ENCODE measurements around the gene SUGCT.
A peak's percentile ranks its signal among the peaks of the same experiment; 100 is the strongest.

Gene SUGCT

DNA sequence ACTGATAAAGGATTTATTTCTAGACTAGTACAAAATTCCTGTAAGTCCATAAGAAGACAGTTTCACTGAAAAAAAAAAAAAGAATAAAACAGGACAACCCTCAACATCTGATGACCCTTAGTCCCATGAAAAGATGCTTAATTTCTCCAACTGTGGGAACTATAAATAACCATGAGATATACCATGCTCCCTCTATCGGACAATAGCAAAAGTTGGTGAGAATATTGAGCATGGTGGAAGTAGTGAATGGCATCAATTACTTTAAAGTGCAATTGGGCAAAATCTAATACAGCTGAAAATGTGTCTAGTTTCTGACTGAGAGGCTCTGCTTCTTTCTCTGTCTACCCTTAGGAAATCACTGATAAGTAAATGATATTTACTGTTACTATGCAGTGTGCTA lies 348.8 kb downstream of the SUGCT start:
- DNase-seq = no peak

DNA sequence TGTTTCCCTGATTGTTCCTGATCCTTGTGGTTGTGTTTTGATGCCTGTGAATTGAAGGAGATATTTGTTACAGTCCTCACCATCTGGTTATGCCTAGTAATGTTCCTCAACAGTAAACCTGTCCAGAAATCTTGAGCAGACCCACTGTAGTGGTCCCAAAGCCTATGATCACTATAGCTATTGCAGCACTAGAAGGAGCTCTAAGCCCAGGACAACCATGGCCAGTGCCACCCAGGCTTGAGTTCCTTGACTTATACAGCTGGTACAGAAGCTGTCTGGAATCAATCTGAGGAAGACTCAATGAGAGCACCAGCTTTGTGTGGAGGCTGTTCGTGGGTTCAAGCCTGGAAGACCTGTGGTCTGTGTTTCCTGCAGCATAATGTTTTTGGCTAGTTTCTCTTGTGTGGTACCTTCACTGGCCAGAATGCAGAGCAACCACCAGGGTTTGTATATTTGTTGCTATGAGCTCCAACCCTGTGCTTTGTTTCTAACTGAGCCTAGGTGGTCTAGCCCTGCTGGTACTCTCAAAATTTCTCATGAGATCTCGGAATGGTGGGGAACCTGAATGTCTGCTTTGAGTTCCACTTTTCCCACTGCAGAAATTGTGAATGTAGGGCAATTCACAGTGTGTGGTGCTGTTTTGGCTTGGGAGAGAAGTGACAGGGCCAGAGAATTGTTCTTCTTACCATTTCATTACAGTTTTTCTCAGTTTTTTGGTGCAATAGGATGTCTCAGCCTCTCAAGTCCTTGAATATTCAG lies 355.2 kb downstream of the SUGCT start:
- DNase-seq = no peak

- DNase-seq = no peak
Observed at GRCh38 chr7:40490603-40490924, 355.8 kb downstream of the SUGCT start.

GRCh38 chr7:40492946-40493345 lies 358.1 kb downstream of the SUGCT start:
- no peak for DNase-seq

GRCh38 chr7:40493609-40494051 lies 358.8 kb downstream of the SUGCT start:
- DNase-seq = peak; percentile 36

- peak; percentile 67 for DNase-seq
Observed at GRCh38 chr7:40498924-40499510, 364.2 kb downstream of the SUGCT start.

- DNase-seq = no peak
Observed at GRCh38 chr7:40499718-40500117, 364.9 kb downstream of the SUGCT start.

GRCh38 chr7:40500219-40500618 lies 365.4 kb downstream of the SUGCT start:
- DNase-seq = no peak

DNA sequence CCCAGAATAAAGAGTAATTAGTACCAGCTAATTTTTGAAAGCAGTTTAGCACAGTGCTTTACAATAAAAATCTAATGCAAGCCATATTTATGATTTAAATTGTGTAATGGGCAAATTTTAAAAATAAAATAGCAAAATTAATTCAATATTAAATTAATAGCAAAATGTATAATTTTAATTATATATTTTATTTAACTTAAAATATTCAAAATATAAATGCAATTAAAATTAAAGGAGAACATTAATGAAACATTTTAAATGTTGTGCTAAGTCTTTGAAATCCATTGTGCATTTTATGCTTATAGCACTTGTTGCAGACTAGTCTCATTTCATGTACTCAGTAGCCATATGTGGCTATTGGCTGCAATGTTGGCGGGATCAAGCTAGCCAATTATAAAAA lies 367.6 kb downstream of the SUGCT start:
- no peak for DNase-seq

DNA sequence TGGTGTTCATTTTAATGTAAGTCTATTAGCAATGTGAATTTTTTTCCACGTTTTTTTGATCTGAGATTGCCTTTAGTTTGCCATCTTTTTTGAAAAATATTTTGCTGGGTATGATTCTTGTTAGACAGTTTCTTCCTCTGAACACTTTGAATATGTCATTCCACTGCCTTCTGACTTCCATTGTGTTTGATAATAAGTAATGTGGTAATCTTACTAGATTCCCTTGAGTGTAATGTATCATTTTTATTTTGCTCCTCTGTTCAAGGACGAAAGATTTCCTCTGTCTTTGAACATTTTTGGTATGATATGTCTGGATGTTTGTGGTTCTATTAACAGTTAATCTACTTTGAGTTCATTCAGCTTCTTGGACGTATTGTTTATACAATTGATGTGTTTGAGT lies 371.4 kb downstream of the SUGCT start:
- DNase-seq = no peak

DNA sequence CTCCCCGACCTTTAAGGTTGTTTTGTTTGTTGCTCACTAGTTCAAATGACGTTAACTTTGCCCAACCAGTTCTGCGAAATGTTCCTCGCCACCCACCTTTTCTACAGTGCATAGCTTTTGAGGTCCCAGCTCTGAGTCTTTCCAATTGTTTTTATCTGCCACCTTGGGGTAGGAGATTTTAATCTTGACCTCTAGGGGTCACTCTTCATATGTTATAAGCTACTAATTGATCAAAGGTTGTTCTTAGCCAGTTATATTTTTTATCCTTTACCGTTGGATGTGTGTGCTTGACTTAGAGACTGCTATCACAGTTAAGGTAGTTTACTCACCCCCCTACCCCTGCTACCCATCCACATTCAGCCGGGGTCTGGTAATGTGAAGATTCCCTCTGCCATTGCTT lies 372.4 kb downstream of the SUGCT start:
- DNase-seq = no peak

- no peak for DNase-seq
Observed at GRCh38 chr7:40509287-40509996, 374.6 kb downstream of the SUGCT start.

- no peak for DNase-seq
Observed at GRCh38 chr7:40516376-40516775, 381.6 kb downstream of the SUGCT start.

DNA sequence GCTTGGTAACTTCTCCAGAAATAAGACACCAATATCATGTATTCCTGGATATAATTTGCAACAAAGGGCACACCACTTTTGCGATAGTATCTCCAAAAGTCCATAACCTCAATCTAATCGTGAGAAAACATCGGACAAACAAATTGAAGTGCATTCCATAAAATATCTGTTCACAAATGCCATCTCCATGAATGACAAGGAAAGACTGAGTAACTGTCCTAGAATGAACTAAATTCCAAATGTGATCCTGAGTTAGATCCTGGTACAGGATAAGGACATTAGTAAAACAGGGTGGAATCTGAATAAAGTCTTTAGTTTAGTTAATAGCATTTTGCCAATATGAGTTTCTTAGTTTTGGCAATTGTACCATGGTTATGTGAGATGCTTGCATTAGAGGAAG lies 384.2 kb downstream of the SUGCT start:
- no peak for DNase-seq

- no peak for DNase-seq
Observed at GRCh38 chr7:40520986-40521738, 386.4 kb downstream of the SUGCT start.

- DNase-seq = no peak
Observed at GRCh38 chr7:40525764-40526163, 391.0 kb downstream of the SUGCT start.

GRCh38 chr7:40526951-40527715 lies 392.3 kb downstream of the SUGCT start:
- DNase-seq = no peak

DNA sequence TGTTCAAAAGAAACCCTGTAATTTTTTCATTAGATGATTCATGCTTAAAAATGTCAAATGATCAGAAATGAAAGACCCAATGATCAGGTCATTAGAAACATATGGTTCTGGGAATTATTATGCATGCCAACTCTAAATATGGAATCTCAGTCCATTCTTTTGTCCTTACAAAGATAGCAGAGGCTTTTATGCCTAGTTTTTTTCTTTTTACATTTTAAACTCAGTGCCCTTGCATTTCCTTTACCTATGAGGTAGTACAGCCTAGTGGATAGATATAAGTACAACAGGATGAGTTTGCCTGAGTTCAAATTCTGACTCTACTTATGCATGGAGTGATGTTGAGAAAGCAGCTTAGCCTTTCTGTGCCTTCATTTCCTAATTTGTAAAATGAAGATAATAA lies 392.9 kb downstream of the SUGCT start:
- no peak for DNase-seq

- no peak for DNase-seq
Observed at GRCh38 chr7:40530292-40530691, 395.5 kb downstream of the SUGCT start.

- DNase-seq = no peak
Observed at GRCh38 chr7:40531956-40532355, 397.2 kb downstream of the SUGCT start.

- DNase-seq = no peak
Observed at GRCh38 chr7:40535678-40536077, 400.9 kb downstream of the SUGCT start.

DNA sequence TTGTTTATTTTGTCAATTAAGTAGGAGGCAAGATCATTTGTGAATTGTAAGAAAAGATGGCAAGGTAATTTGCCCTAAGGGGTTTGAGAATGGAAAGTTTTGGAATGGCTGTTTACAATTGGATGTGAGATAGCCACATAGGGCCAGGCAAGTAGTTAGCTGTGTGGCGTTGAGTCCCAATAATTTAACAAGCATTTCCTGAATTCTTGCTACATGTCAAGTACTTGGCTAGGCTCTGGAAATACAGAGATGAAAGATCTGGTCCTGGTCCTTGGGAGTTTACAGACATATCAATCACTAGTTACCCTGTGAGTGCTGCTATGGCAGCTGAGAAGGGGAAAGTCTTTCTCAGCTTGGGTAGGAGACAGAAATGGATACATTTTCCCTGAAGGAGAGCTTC lies 401.6 kb downstream of the SUGCT start:
- no peak for DNase-seq

GRCh38 chr7:40538281-40538680 lies 403.5 kb downstream of the SUGCT start:
- no peak for DNase-seq
